ENCODE data around the gene SIGLEC14. TPM values are rescaled to one million over a fixed set of nuclear protein-coding genes. Genes with fewer than 3 reads are reported as not detected.

SIGLEC14 gene
- total RNA-seq, 1 experiment from 2014 or later, result not detected

- Histone ChIP-seq H3K9me3 (ENCODE audit: control insufficient read depth, insufficient read depth, low read depth, low read length) (no peaks in the 10 kb centered on the region), H3K4me1 (ENCODE audit: control insufficient read depth, insufficient read depth, low read length) (no peaks in the 10 kb centered on the region), H3K27me3 (ENCODE audit: control insufficient read depth, insufficient read depth, low read length) (no peaks in the 10 kb centered on the region; the same call in 1 of the 2 replicates), H3K27ac (ENCODE audit: low read length) (no peak overlapping the region), H3K4me3 (ENCODE audit: low read depth in 2 of 2, low read length in 2 of 2) (no peak overlapping the region), H3K36me3 (ENCODE audit: control insufficient read depth, insufficient read depth, low read length) (no peaks in the 10 kb centered on the region)
- intact Hi-C loops (cut with micrococcal nuclease; ENCODE audit: unreplicated experiment), result no loop called here
- no peak for TF ChIP-seq SIN3A (IDR thresholded peaks at IDR 0.05; ENCODE audit: borderline replicate concordance, insufficient read depth, low read depth, low read length)
- TF ChIP-seq REST (IDR thresholded peaks at IDR 0.05; ENCODE audit: insufficient read depth in 1 of 2, low read depth in 2 of 2, low read length in 1 of 2), result no peak
- TF ChIP-seq TCF7L2 (IDR thresholded peaks at IDR 0.05; ENCODE audit: low read depth, low read length), result no peak
- TF ChIP-seq CTCF (IDR thresholded peaks at IDR 0.05), result no peak
- TF ChIP-seq POLR2AphosphoS5 (IDR thresholded peaks at IDR 0.05; ENCODE audit: low read depth, low read length), result no peak
- in situ Hi-C loops (cut with HindIII; ENCODE audit: low pct_unique_long_range_greater_than_20kb, low sequenced_read_pairs), result no loop called here
- no peak for DNase-seq (ENCODE audit: low read depth, low spot score)
- POLR2A ChIA-PET, result no interaction called here
- CTCF ChIA-PET, result no interaction called here
- no peak for ATAC-seq
- no TSS peak for BruUV-seq (replicated peaks)
These were observed 31.8 kb downstream of the SIGLEC14 start for GRCh38 chr19:51614789-51615188.

GRCh38 chr19:51610576-51610975 is 36.0 kb downstream of the SIGLEC14 start:
- ChIA-PET CTCF (no interaction called here), POLR2A (no interaction called here)
- no peaks in the 10 kb centered on the region for H3K36me3 ChIP-seq (ENCODE audit: control insufficient read depth, insufficient read depth, low read length)
- TF ChIP-seq POLR2AphosphoS5 (IDR thresholded peaks at IDR 0.05; ENCODE audit: low read depth, low read length), result no peak
- no peak for TF ChIP-seq SIN3A (IDR thresholded peaks at IDR 0.05; ENCODE audit: borderline replicate concordance, insufficient read depth, low read depth, low read length)
- TF ChIP-seq TCF7L2 (IDR thresholded peaks at IDR 0.05; ENCODE audit: low read depth, low read length), result no peak
- TF ChIP-seq CTCF (IDR thresholded peaks at IDR 0.05), result no peak
- no peak for TF ChIP-seq REST (IDR thresholded peaks at IDR 0.05; ENCODE audit: insufficient read depth in 1 of 2, low read depth in 2 of 2, low read length in 1 of 2)
- in situ Hi-C loops (cut with HindIII; ENCODE audit: low pct_unique_long_range_greater_than_20kb, low sequenced_read_pairs), result no loop called here
- no TSS peak for BruUV-seq (replicated peaks)
- no peak overlapping the region for H3K27ac ChIP-seq (ENCODE audit: low read length)
- H3K4me3 ChIP-seq (ENCODE audit: low read depth in 2 of 2, low read length in 2 of 2), result no peak overlapping the region
- ATAC-seq (no peak), DNase-seq (ENCODE audit: low read depth, low spot score) (no peak)
- no peaks in the 10 kb centered on the region for H3K4me1 ChIP-seq (ENCODE audit: control insufficient read depth, insufficient read depth, low read length)
- H3K9me3 ChIP-seq (ENCODE audit: control insufficient read depth, insufficient read depth, low read depth, low read length), result no peaks in the 10 kb centered on the region
- intact Hi-C loops (cut with micrococcal nuclease; ENCODE audit: unreplicated experiment), result no loop called here
- peaks cover 2% of the 10 kb centered on the region; the same call in 1 of the 2 replicates for H3K27me3 ChIP-seq (ENCODE audit: control insufficient read depth, insufficient read depth, low read length)
